HPDE6-E6E7 (cell line): ENCODE measurements around the gene SMIM14.

Experiments
- DNase-seq: peaks from one replicate; pipeline ENCODE4 v3.0.0; 2011; ENCODE audit warnings: missing footprints; ENCODE audit errors: extremely low spot score

The SMIM14 gene

GRCh38 chr4:39498727-39499020, 140.0 kb downstream of the SMIM14 start:
- DNase-seq, result no peak

GRCh38 chr4:39497909-39498726, 140.5 kb downstream of the SMIM14 start:
- DNase-seq, result no peak
